GM21576 (cell line): ENCODE data around the gene AGBL4.
"Not testable (repeated sequence)": the region's sequence is repeated elsewhere in the genome, so short reads cannot be mapped to it uniquely, and the experiment has no call there.

Experiments used
- ATAC-seq: cut with Tn5 transposase; IDR thresholded peaks from one replicate; pipeline ENCODE4 v1.9.1; 2021; ENCODE audit warnings: mild to moderate bottlenecking, moderate library complexity; ENCODE audit not compliant: unreplicated experiment

The AGBL4 gene

DNA sequence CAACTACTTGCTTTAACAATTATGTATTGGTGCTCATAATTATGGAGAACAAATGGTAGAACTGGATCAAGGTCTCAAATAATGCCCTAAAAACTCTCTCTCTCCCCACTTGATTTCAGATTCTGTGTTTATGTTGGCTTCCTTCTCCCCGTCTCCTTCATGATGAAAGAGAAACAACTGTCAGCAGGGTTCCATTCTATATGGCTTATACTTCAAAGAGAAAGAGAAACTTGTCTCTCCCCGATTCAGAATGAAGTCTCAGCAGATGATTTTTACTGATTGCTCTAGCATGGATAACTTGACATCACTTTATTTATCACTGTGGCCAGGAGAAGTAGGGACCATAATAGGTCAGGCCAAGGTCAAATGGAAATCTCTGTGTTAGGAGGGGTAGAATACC is 575.6 kb downstream of the AGBL4 start:
- ATAC-seq = no peak

DNA sequence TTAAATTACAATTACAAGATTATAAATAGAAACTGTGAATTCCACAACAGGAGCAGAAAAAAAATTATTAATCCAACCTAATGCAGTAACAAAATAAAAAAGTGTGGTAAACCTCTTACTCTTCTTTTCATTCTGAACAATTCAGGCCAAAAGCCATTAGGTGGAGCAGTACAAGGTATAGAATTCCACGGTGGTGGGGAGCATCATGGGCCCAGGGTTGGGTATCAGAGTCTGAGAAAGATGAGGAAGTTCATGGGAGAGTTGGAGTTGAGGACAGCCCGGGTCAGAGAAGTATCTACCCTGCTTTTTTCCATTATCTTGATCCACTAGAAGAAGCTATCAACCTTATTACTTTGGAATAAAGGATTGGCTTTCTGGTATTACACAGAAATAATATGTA is 586.9 kb downstream of the AGBL4 start:
- ATAC-seq = no peak

DNA sequence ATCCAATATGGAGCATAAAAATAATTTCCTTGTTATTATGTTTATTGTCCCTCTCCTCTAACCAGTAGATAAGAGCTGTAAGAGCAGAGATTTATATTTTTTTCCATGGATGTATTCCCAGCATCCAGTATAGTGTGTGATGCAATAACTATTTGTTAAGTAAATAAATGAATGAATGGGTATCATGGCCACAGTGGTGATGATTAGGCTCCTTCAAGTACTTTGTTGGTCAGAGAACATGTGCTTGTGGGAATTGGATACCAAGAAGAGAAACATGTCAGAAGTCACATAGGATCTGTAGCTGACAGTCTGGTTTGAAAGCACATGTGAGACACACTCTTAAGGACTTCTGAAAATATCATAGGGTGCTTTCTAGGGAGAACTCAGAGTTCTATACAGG is 588.5 kb downstream of the AGBL4 start:
- ATAC-seq = no peak

DNA sequence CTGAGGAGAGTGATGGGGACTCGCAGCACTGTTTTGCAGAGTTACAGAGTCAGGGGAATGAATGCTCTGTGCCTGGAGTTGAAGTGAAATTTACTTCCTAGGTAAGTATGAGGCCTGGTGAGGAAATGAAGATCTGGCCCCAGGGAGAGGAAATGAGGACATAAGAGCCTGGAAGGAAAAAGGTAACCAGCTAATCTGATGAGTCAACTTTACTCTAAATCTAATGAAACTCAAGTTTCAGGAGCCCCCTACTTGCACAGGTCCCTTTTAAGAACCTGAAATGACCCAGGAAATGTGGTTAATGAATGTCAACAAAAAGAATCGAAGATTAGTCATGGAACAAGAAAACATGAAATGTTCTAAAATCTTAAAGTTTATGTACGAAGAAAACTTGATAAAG is 599.0 kb downstream of the AGBL4 start:
- ATAC-seq = no peak

DNA sequence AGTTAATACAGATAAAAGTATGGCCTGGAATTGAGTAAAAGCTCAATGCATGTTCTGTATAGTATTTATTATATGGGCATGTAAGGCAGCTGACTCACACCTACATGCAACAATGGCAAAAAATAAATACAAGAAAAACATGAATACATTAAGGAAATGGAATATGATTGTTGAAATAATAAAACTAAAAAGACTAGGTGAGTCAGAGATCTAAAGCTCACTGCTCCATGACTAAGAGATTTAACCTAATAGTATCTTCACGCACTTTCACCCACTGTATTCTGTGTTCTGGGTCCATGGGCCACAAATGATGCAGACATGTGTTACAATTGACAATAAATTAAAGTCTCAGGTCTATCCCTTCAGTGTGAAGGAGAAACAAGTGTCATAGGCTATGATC is 607.0 kb downstream of the AGBL4 start:
- ATAC-seq = no peak

DNA sequence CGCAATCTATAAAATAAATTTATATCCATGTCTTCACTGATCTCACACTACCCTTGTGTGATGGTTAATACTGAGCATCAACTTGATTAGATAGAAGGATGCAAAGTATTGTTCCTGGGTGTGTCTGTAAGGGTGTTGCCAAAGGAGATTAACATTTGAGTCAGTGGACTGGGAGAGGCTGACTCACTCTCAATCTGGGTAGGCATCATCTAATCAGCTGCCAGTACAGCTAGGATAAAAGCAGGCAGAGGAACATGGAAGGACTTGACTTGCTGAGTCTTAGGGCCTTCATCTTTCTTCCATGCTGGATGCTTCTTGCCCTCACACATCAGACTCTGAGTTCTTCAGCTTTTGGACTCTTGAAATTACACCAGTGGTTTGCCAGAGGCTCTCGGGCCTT is 615.4 kb downstream of the AGBL4 start:
- no peak for ATAC-seq

DNA sequence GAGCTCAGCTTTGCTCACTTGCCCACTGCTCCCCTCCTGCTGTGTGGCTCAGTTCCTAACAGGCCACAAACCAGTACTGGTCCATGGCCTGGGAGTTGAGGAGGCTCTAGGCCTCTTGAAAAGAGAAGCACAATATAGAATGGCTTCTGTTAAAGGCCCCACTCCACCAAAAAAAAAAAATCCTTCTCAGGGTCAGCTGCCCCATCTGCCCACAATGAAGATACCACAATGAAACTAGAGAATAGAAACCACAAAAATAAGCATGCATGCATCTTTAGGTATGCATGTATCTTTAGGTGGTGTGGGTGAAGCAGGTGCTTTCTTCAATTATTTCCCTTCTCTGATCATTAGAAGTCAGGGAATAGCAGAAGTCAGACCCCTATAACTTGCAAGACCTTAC is 626.7 kb downstream of the AGBL4 start:
- no peak for ATAC-seq

DNA sequence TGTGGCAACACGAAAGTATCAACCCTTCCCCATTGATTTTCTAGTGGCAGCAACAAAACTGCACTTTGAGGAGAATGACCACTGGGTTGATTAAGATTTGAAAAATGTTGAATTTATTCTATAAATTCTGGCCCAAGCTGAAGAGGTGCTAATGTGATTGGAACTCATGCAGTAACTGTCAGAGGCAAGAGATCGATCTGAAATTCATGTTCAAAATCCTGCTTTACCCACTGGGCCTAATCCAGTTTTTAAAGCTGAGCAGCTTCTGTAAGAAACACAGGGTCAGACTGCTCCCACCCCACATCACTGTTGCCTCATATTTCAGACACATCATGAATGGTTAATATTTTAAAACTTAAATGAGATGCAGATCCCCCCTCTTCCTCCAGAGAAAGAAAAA is 629.6 kb downstream of the AGBL4 start:
- no peak for ATAC-seq

DNA sequence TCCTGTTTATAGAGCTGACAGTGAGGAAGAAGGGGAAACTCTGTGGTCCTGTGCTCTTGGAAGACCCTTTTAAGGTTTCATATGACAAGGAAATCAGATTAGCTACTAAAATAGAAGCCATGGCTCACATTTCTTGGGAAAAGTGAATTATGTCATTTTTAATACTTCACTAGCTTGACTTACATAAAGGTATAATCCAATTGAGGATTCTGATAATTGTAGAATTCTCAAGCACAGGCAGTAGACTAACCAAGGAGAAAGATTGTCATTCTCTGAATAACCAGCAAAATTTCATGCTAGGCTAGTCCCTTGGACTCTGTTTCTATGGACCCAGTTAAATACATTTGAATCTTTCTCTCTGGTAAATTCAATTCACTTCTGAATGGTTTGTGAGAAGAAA is 634.1 kb downstream of the AGBL4 start:
- no peak for ATAC-seq

DNA sequence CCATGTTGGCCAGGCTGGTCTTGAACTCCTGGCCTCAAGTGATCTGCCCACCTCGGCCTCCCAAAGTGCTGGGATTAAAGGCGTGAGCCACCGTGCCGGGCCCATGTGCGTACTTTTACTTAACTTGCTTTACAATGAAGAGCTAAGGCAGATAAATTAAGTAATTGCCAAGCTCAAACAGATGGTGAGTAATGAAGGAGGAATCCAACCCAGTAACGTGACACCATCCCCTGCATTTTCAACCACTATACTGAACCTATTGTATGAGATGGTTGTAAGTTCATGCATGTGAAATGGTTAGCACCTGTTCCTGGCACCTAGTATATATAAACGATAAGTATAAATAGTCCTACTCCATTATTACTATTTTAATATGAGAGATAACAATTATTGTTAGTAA is 659.1 kb downstream of the AGBL4 start:
- ATAC-seq = no peak

DNA sequence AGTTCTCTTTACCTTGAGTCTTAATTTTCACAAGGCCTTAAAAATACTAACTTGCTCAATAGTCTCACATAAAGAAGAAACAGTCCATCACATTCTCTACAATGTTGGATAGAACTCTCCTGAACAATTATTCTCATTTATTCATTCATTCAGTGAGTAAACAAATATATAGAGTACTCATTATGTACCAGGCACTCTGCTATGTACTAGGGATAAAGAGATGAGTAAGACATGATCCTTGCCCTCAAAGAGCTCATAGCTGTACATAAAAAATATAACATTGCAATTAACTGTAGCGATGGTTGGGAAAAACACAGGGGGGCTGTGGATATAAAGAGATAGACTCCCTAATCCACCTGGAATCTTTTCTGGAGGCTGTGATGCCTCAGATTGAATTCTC is 660.1 kb downstream of the AGBL4 start:
- ATAC-seq = no peak

DNA sequence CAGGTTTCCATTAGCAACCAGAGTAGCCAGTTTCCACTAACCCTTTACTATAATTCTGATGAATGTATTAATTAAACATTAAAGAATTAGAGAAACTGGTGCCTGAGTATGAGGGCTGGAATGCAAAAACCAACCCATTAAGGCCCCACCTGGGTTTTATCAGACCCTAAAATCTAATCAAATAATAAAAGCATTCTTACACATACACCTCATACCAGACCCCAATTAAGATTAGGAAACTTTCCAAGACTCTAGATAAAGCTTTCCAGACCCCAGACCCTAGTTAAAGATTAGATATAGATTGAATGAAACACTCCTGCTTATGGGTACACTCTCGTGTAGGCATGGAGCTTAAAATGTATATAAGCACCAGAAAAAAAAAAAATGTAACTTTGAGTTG is 665.7 kb downstream of the AGBL4 start:
- ATAC-seq = no peak

DNA sequence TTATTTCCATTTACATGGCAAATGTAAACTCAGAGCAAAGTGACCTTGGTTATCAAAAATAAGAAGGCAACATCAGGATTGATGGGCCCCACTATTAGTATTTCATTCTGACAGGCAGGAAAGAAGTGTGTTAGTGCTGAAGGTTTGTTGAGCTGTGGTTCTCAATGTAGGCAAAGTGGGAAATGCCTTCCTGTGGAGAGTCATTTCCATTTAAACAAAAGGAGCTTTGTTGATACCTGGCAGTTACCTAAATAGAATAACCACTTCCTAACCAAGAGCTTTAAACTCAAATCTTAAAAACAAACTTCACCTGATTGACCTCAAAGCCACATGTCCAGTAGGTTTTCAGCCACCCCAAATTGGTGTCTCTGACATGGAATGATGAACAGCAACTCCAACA is 667.2 kb downstream of the AGBL4 start:
- ATAC-seq = no peak

DNA sequence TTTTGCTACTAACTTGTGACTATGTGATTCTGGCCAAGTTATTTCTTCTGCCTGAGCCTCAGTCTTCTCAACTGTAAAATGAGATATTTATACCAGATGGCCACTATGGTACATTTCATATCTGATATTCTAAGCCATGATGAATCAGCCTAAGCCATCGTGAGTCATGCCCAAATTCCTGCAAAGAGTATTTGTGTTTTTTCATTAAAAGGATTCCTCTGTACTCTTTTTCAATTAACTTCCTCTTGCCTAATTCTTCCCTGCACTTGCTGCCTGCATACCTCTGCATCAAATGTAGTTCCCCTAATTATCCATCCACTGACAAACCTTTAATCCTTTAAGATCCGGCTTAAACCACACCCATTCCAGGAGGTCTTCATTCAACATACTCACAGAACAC is 672.0 kb downstream of the AGBL4 start:
- no peak for ATAC-seq

DNA sequence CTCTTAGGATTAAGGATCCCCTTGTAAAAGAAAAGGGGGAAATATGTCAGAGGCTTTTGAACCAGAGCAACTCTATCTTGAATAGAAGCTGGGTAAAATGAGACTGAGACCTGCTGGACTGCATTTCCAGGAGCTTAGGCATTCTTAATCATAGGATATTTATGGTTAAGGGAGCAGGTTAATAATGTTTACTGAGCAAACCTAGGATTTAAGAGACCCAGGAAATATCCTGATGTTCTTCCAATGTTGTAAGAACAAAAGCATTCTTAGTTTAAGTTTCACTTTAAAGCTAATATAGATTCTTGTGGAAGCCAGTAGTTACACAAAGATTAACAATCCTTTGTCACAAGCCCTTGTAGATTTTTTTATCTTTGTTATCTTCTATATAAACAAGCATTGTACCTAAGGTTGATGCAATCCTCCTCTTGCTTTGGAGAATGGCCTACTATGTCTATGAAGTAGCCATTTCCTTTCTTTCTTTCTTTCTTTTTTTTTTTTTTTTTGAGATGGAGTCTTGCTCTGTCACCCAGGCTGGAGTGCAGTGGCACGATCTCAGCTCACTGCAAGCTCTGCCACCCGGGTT is 676.9 kb downstream of the AGBL4 start:
- no peak for ATAC-seq

DNA sequence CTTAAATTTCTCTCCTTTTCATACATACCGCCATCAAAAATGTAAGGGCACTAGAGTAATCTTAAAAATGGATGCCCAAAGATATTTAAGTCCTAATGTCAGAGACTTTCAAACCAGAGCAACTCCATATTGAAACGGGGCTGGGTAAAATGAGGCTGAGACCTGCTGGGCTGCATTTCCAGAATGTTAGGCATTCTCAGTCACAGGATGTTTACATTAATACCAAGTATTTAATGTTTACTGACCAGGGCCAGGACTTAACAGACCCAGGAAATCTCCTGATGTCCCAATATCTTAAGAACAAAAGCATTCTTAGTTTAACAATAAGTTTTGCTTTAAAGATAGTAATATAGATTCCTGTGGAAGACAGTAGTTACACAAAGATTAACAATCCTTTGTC is 683.2 kb downstream of the AGBL4 start:
- ATAC-seq = no peak

DNA sequence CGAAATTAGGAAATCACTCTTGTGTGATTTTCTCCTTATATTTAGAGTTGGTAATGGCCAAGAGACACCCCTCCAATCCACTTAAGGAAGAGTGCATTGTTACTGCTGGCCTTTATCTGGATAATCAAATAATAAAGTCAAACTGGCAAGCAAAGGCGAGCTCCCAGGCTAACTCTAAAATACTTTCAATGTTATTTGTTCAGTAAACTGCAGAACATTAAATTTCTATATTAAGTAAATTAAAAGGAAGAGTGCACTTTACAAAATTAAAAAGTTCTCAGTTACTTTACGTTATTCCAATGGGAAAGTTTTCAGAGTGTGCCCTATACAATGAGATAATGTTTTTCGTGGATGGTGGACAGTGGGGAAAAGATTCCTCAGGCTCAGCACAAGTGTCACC is 684.7 kb downstream of the AGBL4 start:
- ATAC-seq = no peak

DNA sequence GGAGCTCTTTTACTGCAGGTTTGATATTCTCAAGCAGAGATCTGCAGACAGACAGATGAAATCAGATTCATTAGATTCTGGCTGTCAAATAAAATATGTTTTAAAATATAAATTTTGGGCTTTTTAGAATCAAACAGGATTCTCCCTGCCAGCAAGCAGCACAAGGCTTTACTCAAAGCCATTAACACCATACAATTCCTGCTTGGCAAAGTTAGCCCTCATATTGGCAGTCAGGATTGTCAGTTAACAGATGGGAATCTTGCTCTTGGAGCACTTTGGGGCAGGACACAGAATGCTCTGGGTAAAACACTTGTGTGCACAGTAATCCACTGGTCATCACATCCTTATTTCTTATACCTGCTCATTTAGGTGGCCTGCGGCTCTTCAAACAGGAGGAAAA is 686.5 kb downstream of the AGBL4 start:
- no peak for ATAC-seq

DNA sequence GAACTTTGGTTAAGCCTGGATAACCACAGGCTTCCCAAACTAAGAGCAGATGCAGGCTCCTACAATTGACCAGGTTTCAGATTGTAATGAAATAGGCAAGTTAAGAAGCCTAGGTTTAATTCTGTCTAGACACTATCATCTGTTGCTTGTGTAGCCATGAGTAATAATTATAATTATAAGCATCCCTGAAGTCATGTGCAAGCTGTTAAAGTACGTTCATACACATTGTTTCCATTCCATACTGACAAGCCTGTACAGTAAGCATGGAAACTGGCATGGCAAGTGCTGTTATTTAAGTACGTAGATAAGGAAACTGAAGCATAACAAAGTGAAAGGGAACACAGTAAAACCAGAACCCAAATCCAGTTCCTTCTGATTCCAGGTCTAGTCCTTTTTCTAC is 689.8 kb downstream of the AGBL4 start:
- ATAC-seq = no peak

DNA sequence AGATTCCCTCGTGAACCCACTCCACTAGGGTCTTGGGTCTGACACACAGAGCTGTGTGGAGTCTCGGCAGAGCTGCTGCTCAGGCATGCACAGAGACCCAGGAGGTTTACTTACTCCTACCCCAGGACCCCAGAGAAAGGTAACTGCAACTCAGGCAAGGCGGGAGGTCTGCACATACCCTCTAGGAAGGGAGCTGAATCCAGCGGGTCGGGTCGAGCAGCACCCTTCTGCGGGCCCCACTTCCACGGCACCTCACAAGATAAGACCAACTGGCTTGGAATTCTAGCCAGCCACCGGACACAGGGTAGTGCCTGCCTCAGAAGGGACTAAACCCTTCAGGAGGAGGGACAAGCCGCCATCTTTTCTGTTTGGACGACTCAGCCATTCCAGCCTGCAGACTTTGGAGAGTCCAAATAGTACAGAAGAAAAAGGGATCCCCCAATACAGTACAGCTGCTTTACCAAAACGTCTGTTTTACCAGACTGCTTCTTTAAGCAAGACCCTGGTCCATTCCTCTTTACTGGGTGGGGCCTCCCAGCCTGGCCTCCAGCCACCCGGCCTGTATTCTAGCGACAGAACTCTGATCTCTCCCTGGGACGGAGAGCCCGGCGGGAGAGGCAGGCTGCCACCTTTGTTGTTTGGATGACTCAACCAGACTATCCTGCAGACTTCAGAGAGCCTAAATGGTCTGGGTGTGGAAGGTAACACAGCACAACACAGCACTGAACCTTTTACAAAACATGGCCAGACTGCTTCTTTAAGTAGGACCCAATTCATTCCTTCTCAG is 692.5 kb downstream of the AGBL4 start:
- no peak for ATAC-seq

DNA sequence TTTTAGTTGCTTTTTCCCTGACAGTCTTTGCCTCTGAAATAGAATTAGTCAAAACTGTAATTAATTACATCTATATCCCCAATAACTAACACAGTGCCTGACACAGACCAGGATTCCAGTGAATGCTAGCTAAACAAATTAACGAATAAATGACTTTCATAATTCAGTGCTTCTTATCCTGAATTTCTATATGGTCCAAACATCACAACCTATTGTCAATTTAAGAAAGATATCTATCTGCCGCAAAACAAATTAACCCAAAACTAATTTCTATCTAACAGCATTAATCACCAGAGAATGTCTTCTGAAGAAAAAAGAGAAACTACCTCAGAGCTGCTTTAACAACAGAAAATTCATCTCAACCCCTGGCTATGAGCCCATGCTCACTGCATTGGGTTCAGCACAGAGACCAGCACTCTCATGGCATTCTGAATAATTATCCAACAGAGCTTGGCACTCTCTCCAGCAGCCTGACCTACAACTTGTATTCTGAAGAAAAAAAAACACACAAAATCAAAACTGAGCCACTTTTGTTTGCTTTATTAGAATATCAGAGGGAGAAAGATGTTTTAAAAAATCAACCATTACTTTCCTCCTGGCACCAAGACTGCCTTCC is 699.7 kb downstream of the AGBL4 start:
- ATAC-seq = no peak

DNA sequence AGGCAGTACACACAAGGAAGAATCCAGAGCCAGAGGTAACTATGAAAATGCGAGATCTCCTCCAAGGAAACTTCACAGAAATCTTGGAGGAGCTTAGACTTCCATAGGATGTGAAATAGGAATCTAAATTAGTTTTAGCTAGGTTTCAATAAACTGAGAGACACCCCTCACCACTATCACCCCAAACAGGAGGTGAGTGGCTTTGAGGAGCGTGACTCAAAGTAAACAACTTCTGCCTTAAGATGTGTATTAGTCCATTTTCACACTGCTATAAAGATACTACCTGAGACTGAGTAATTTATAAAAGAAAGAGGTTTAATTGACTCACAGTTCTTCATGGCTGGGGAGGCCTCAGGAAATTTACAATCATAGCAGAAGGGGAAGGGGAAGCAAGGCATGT is 703.3 kb downstream of the AGBL4 start:
- not testable (repeated sequence) for ATAC-seq
